GM13976 (cell line): ENCODE results near the gene TMEM273.

ENCODE experiments used
- DNase-seq: peaks from one replicate; pipeline ENCODE4 v3.0.0; 2012; ENCODE audit warnings: low spot score
- CTCF ChIP-seq: IDR thresholded peaks from 2 replicates; pipeline ENCODE4 v1.5.1; 2012; ENCODE audit warnings: borderline replicate concordance, mild to moderate bottlenecking; ENCODE audit not compliant: insufficient read depth; ENCODE audit errors: extremely low read depth, missing control alignments, control extremely low read depth
- in situ Hi-C: fragments of 300-500 bp; cut with MboI; formaldehyde crosslinking; loops from one replicate; pipeline ENCODE4 v1.12.0; 2022; ENCODE audit warnings: low sequenced_read_pairs, mixed read lengths, inconsistent platforms; ENCODE audit not compliant: unreplicated experiment

Gene TMEM273

GRCh38 chr10:49183596-49184542 lies 4.3 kb downstream of the TMEM273 start:
- DNase-seq: no peak
- TF ChIP-seq CTCF: no peak
- in situ Hi-C loops: no loop called here

DNA sequence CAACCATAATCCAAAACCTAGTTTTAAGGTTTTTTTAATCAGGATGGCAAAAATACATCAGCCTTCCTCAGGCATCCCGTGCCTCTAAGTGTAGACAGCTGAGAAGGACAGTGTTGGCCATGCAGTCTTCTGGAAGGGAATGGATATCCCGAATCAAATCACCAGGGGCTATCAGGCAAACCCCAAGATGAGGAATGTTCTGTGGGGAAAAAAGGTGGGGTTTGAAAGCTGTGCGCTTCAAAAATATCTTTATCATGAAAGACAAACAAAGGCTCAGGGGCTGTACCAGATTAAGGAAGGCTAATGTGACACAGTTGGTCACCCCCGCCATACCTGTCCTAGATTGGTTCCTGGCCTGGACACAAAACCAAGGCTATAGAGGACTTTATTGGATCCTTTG lies 5.4 kb downstream of the TMEM273 start:
- DNase-seq: no peak
- no peak for TF ChIP-seq CTCF
- in situ Hi-C loops: no loop called here

DNA sequence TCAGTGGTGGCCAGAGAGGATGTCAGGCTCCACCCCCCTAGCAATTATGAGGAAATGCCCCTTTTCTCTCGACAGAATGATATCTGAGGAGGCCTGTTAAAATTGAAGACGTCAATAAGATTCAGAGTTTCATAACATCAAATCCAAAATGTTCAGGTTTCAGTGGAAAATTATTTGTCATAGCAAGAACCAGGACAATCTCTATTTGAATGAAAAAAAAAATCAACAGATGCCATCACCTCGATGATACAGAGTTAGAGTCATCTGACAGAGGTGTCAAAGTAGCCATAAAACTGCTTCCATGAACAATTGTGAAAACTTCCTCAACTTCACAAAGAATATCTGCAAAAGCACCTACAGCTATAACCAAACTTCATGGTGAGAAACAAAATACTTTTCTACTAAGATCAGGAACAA lies 7.7 kb downstream of the TMEM273 start:
- TF ChIP-seq CTCF: no peak
- in situ Hi-C loops: no loop called here
- peak; percentile 35 for DNase-seq

- in situ Hi-C loops: no loop called here
- DNase-seq: no peak
- TF ChIP-seq CTCF: no peak
Observed at GRCh38 chr10:49179699-49180443, 8.3 kb downstream of the TMEM273 start.

DNA sequence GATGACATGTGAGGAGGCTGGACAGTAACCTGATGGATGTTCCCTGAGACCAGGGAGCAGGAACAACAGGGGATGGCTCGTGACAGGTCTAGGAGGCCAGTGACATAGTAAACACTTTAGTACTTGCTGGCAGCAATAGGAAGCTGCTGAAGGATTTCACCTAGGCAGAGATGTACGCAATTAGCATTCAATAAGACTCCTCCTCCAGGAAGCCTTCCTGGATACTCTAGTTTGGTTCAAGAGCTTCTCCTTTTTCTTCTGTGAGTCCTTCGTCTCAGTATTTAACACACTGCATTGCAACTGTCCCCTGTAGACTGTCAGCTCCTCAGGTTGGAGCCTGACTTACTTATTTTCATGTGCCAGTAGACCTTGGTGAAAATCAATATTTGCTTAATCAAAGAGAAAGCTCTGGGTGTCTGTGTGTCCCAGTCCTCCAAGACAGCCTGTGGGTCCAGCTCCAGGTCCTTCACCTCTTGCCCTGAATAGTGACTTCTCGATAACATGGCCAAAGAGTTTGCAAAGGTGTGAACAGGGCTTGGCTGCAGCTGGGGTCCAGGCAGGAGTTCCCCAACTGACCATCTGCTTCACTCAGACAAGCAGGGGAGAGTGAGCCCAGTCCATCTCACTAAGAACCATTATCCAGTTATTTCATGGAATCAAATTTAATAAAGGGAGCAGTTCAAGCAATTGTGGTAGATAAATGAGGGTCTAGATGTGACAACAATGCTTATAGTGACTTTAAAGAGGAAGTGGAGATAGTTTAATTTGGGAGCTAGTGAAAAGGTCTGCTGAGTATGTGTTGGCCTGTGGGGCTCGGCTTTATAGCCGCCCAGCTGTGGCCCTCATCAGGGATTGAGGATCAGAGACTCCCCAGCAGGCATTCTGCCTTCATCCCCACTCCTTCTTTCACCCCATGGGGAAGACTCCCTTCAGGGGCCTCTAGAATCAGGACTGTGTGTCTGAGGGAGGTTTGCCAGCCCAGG lies 9.4 kb downstream of the TMEM273 start:
- no peak for TF ChIP-seq CTCF
- in situ Hi-C loops: no loop called here
- peak; percentile 22 for DNase-seq
